ENCODE data around the gene KIF18A.
"Not testable (repeated sequence)": the region's sequence is repeated elsewhere in the genome, so short reads cannot be mapped to it uniquely, and the experiment has no call there.

Gene KIF18A

DNA sequence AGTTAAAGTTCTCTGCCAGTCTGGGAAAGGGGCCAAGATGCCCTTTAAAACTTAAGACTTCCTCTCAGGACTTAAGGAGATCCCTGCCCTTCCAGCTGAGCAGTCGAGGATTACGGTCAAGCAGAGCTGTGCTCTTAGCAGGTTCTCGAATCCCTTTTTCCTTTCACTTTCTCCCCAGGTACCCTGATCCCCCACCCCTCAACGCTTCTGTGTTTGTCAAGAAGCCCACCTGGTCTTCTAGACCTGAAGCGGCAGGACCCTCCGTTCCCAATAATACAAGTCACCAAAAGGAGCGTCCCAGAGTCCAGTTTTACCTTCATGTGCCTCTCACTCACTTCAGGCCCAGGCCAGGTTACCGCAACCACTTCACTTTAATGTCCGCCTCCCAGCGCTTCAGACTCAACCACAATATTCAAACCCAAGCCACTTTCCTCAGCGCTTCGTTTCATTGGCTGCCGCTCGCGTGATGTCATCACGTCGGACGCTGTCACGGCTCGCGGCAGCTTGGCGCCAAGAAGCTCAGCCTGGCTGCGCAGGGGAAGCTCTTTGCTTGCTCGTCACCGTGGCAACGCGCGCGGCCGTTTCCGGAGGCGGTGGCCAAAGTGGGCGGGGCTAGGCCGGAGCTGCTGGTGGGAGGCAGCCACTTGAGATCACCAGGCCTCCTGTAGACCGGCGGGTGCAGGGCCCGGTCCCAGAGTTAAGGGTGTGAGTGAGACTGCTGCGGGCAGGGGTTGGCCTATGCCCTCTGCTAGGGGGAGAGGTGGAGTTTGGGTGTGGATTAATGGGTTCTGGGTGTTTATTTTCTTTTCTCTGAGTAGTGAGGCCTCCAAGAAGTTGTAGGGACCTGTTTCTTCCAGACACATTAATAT, at the start of gene KIF18A, which contains the start of gene METTL15:
Gene KIF18A, minus strand, starts transcription at position 407 of the 869 bp plus-strand sequence. CDS start 10,209 bp downstream, outside the sequence.
Gene METTL15, plus strand, starts transcription at position 639 of the 869 bp plus-strand sequence. CDS start 4,947 bp downstream, outside the sequence.
- DNase-seq (ENCODE audit: low spot score), result peak; percentile 100

DNA sequence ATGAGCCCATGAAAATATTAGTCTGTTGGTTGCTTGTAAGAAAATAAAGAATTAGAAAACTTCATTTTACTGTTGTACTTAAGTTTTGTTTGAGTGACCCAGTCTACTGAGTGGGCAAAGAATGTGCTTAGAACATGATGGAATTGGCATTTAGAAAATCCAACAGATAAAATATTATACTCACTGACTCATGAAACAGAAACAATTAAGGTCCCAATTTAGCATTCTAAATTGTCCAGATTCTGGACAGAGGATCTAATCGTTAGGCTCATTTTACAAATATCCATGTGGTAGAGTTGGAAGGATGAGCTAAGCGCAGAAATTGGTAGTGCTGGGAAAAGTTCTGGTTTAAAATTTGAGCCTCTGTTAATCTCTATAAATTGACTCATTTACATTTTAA, 45.6 kb upstream of the KIF18A start:
- DNase-seq (ENCODE audit: low spot score), result no peak

DNA sequence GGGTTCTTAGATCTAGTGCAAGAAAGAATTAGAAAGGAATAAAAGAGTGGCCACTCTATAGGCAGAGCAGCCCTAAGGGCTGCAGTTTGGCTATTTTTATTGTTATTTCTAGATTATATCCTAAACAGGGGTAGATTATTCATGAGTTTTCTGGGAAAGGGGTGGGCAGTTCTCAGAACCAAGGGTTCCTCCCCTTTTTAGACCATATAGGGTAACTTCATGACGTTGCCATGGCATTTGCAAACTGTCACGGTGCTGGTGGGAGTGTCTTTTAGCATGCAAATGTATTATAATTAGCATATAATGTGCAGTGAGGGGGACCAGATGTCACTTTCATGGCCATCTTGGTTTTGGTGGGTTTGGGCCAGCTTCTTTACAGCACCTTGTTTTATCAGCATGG, 44.8 kb upstream of the KIF18A start:
- no peak for DNase-seq (ENCODE audit: low spot score)

DNA sequence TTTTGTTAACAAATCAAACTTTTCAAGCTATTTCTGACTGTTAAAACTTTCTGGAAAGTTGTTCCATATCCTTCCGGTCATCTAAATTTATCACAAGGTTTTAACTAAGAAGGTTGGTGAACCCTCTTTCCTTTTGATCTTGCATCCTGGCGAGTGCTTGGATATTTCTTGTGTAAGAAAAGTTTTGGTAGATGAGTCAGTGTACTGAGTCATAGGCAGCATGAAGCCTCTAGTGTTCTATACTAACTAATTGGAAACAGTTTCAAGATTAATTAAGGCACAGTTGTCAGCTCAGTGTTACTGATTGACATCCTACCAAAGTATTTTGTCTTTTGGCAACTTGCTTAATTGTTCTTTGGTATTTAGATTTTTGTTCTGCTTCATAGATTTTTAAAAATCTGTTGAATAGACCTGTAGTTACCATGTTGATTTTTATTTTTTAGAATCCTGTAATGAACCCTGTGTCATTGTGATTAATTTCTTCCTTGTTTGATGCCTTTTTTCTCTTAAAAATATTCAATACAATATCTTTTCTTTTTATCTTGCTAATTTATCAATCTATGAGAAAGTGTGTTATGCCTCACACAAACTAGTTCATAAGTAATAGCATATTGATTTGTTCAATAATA, 38.3 kb upstream of the KIF18A start:
- no peak for DNase-seq (ENCODE audit: low spot score)

DNA sequence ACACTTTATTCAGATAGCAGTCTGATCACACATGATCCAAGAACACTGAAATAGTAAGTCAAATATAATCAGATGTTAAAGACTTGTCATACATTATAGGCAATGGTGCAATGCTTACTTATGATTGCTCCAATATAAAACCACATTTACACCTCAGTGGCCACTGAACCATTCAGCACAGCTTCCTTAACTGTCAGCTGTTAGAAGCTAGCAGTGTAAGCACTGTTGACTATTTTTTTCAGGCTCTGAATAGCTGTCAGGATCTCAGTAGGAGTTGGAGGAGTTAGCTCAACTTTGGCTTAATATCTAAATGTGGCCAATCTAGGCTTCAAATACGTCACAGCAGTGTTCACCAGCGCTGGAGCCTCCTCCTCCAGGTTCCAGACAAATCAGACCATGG, 36.9 kb upstream of the KIF18A start:
- DNase-seq (ENCODE audit: low spot score), result no peak

DNA sequence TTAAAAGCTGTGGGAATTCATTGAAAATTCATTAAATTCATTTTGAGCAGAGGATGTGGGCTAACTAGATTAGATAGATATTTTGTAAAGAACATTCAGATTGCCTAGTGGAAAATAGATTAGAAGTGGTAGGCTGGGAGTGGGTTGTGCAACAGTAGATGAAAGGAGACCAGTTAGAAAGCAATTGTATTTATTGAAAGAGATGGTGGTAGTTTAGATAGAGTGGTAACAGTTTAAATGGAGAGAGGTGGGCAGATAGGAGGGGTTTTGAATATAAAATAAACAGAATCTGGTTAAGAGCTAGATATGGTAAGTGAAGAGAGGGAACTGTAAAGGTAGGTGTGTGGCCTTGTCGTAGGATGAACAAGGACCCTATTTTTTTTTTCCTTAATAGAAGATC, 34.8 kb upstream of the KIF18A start:
- DNase-seq (ENCODE audit: low spot score), result no peak

DNA sequence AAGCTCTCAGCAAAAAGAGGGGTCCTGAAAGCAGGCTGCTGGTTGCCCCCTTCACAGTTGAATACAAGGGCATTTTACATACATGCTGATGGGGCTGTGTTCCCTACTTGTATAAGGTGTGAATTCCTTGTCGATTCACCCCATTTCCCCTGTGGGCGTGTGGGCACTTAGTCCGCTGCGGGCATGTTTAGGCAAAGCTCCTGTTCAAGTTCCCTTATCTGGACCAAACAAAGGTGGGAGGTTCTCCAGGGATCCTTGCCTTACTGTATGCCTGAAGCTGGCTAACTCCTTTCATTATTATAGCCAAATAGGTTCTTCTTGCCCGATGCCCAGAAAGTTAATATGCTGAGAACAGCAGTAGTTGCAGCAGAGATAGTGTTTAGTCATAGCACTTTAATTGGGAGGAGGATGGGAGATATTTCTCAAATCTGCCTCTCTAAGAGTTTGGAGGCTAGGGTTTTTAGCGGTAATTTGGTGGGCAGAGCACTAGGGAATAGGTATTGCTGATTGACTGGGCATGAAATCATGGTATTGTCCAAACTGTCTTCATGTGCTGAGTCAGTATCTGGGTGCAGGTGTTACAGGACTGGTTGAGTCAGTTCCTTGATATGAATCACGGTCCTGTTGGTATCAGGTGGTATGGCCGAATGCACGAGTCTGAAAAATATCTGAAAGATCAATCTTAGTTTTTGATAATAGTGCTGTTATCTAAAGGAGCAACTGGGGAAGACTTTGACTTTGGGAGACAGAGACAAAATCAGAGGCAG, 32.9 kb upstream of the KIF18A start:
- no peak for DNase-seq (ENCODE audit: low spot score)

DNA sequence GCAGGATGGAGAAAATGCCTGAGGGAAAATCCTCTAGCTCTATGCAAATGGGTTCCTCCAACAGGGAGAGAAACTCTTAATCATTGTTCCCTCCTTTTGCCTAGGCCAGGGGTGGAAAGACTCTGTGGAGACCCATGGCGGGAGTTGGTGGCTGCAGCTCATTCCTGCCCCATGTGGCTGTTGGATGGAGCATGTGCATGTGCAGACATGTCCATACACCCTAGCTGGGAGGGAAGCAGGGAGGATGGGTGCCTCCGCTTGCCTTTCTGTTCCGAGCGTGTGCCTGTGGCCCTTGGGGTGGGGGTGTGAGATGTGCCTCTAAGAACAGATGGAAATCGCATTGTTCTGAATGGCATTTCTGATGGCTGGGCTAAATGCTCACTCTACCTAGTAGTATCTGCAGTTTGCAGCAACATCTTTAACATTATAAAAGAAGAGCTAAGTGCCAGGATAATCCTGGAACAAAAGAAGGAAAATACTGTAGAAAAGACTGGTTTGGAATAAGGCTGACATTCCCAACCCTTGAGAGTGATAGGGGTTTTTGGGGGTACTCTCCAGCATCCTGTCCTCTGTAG, 32.0 kb upstream of the KIF18A start:
- no peak for DNase-seq (ENCODE audit: low spot score)

DNA sequence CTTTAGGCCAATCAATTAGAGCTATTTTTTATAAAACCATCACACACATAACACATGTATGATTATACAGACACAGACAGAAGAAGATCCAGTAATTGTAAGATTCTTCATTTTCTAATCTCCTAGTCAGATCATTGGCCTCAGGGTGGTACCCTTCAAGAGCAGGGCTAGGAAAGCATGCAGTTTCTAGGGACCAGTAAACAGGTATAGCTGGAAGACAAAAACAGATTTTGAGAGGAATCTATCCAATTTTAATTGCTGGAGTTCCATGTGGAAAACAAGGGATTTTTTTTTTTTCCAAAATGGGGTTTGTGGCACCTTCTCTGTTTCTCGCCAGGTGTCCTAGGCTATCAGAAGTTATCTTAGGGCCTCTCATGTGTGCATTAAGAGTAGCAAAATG, 29.9 kb upstream of the KIF18A start:
- no peak for DNase-seq (ENCODE audit: low spot score)

DNA sequence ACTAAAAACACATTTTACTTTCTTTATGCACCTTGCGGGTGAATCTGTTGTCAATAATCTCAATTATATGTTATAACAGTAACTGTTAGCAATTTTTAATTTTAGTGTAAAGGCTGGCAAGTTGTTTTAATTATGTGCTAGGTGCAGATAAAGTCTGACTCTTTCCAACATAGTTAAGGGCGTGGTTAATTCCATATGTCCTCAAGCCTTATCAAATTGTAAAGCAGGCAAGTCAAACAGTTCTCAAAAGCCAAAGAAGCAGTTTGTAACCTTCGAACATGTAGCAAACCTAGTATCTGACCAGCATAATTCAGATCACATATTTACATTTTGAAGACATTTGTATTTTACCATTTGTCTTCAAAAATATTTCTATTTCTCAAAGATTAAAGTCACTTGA, 29.4 kb upstream of the KIF18A start:
- no peak for DNase-seq (ENCODE audit: low spot score)

DNA sequence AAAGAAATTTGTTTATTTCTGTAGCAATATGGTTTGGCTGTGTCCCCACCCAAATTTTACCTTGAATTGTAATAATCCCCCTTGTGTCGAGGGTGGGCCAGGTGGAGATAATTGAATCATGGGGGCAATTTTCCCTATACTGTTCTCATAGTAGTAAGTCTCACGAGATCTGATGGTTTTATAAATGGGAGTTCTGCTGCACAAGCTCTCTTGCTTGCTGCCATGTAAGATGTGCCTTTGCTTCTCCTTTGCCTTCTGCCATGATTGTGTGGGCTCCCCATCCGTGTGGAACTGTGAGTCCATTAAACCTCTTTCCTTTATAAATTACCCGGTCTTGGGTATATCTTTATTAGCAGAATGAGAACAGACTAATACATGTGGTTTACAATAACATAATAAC, 28.2 kb upstream of the KIF18A start:
- not testable (repeated sequence) for DNase-seq (ENCODE audit: low spot score)

DNA sequence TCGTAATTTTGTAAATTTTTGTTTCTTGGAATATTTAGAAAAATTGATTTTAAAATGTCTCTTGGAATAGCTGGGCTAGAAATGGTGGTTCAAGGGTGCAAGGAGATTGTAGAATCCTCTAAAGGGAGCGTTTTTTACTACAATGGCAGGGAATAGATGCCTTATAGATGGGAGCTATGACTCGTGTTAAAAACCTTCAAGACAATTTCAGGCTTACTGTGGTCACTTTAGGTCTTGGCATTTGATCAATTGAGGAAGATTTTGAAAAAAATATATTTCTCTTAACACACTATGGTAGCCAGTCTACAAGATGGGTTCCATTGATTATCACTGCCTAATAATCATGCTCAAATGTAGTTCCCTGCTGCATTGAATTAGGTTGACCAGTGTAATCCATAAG, 25.2 kb upstream of the KIF18A start:
- no peak for DNase-seq (ENCODE audit: low spot score)

DNA sequence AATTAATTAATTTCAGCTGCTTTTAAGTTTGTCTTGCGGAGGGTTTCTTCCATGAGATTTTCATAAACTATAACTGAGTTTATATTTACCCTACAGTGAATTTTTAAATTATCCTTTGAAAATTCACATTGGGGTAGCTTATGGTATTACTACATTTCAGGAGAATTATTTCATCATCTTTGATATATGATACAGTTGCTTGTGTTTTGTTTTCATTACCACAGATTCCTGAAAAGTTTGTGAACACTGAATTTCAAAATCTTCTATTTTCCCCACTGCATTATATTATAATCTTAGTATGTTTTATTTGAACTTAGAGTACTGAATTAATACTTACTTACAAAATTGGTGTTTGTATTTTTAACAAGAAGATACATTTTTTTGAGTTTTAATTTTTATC, 24.6 kb upstream of the KIF18A start:
- no peak for DNase-seq (ENCODE audit: low spot score)

DNA sequence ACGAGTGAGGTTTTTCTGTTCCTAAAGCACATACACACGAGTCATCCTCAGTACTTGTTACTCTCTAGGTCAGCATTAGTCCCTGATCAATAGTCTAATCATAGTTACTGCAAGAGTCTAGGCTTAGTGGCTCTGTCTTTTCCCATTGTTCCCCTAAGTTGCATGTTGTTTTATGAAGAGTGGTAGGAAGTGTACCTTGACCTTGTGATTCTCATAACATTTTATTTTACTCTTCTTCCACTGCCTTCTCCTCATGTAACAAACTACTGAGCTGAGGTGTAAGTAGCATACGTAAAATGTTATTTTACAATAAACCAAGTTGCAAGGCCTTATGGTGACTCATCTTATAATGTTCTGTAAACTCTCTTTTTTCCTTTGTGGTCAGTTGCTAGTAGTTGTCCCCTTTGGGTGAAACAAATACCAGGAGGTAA, 15.2 kb upstream of the KIF18A start:
- DNase-seq (ENCODE audit: low spot score), result no peak

DNA sequence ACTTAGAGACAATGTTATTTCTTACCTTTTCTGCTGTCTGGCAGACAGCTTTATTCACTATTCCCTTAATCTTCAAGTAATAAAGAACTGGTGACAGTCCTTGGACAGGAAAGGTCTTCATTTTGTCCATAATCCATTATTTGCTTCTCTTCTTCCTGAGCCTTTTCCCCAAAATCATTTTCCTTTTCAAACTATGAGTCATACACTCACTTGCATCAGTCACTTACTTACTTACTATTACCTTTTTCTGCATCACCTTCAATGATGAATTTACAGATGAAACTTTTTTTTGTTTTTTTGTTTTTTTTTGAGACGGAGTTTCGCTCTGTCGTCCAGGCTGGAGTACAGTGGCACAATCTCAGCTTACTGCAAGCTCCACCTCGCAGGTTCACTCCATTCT, 9.8 kb upstream of the KIF18A start:
- DNase-seq (ENCODE audit: low spot score), result no peak

DNA sequence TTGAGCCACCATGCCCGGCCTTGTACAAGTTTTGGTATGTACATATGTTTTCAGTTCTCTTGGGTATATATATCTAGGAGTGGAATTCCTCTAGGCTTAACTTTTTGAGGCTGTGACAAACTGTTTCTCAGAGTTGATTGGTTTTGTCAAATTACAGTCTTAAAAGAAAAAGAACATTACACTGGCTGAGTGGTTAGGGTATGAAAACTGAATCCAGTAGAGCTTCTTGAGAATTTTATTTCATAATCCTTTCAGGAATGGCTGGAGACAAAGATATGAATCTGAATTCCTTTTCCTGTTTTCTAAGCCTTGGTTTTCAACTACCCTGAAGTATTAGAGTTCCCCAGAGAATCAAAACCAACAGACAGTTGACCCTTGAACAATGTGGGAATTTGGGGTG, 6.8 kb upstream of the KIF18A start:
- DNase-seq (ENCODE audit: low spot score), result no peak

DNA sequence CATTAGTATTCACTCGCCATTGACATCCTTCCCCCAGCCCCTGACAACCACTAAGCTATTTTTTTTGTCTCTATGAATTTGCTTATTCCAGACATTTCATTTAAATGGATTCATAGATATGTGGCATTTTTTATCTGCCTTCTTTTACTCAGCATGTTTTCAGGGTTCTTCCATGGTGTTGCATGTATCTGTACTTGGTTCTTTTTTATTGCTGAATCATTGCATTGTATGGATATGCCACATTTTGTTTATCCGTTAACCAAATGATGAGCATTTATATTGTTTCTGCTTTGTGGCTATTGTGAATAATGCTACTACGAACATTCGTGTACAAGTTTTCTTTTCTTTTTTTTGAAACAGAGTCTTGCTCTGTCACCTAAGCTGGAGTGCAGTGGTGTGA, 6.2 kb upstream of the KIF18A start:
- no peak for DNase-seq (ENCODE audit: low spot score)

DNA sequence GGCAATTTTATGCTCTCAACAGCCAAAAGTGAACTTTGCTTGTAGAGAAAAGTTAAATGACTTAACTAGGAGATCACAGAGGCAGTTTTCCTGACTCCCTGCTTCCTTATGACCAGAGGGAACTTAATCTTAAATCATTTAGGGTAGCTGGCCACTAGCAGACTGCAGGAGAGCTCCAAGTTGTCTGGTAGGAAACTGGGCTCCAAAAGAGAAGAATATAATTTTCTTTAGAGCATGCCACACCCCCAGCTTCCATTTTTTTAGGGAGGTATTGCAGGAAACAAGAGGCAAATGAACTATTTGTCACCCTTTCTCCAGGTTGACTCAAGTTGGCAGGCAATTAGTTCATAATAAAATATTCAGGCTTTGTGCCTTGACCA, 2.9 kb upstream of the KIF18A start:
- no peak for DNase-seq (ENCODE audit: low spot score)

DNA sequence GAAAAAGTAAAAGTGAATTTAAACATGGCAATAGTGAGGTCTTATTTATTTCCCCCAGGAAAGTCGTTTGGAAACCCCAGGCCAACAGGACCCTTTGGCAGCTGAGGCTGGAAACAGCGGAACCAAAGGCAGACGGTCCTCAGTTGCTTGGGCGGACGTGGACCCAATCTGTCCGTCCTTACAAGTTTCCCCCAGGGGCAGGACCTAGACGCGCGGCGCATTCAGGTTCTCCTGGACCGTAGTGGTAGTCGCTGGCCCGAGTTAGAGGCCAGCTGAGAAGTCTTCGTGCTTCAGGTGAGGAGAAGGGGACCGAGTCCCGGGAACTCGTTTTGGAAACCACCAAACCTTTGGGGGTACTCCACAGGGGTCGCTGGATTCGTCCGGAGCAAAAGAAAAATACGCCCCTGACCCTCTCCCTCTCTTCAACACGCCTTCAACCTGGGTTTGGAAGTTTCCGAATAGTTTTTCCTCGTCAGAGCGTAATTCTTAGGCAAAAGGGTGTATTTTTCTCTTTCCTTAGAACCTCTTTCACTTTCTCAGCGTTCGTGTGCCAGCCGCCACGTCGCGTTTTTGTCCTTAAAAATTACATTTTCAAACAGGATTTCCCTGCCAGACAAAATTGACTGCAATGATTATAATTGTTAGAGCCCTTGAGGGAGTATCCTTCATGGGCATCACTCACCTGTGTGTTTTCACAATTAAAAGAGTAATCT, 2.3 kb upstream of the KIF18A start:
- DNase-seq (ENCODE audit: low spot score), result peak; percentile 81

DNA sequence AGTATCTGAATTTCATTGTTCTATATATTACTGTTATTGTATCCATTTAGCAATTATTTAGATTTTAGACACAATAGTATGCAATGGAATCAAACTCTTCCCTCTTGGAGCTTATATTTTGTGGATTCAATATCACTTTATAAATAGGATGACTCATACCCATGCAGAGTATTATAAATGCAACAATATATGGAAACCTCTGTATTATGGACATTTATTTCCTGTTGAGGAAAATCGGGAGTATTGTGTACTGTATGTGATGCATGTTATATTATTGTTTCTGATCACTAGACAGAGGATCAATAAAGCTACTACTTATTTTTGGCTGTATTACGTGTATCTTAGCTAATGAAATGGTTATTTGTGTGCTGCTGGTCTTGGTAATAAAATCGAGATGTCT, 1.0 kb upstream of the KIF18A start:
- DNase-seq (ENCODE audit: low spot score), result no peak

DNA sequence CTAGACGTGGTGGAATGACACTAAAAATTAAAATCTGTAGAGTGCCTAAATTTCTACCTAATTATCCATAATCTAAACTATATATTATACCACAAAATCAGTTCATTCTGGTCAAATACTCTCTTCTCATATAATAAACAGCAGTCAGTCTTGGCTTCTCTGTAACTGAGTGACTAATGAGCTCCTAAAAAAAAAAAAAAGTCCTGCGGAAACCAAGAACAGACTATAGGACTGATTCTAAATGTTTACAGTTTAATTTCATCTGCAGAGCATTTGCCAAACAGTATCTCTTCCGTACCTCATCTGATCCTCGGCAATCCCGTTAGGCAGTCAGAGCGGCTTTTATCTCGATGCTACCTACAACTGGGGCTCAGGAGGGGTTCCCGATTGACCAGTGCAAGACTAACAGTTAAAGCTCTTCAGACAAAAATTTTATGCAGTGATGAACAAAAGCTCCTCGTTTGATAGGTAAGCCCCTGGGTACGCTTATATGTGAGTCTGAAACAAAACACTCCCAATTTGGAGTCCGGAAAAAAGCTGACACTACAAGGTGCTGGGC, 686 bp downstream of the KIF18A start:
- no peak for DNase-seq (ENCODE audit: low spot score)
